Measurements from ENCODE around the gene MED27. TPM values are rescaled to one million over a fixed set of nuclear protein-coding genes. Genes with fewer than 3 reads are reported as not detected.
A peak's percentile ranks its signal among the peaks of the same experiment; 100 is the strongest.

Gene MED27
- total RNA-seq, 1 donor from 2014 or later, result 45.0 TPM

DNA sequence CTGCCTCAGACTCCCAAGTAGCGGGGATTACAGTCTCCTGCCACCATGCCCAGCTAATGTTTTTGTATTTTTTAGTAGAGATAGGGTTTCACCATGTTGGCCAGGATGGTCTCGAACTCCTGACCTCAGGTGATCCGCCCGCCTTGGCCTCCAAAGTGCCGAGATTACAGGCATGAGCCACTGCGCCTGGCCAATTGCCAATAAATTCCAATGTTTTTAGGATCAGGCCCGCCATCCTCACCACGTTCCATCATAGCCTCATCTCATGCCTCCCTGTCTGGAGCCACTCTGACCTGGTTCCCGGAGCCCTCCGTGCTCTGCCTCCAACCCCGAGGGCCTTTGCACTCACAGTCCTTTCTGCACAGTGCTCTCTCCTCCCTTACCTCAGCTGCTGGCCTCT is 268.3 kb downstream of the MED27 start:
- DNase-seq, result no peak
- peaks cover 3% of the 10 kb centered on the region for H3K27me3 Mint-ChIP-seq (ENCODE audit: unreplicated experiment)
- TF ChIP-seq, protein P1, sequence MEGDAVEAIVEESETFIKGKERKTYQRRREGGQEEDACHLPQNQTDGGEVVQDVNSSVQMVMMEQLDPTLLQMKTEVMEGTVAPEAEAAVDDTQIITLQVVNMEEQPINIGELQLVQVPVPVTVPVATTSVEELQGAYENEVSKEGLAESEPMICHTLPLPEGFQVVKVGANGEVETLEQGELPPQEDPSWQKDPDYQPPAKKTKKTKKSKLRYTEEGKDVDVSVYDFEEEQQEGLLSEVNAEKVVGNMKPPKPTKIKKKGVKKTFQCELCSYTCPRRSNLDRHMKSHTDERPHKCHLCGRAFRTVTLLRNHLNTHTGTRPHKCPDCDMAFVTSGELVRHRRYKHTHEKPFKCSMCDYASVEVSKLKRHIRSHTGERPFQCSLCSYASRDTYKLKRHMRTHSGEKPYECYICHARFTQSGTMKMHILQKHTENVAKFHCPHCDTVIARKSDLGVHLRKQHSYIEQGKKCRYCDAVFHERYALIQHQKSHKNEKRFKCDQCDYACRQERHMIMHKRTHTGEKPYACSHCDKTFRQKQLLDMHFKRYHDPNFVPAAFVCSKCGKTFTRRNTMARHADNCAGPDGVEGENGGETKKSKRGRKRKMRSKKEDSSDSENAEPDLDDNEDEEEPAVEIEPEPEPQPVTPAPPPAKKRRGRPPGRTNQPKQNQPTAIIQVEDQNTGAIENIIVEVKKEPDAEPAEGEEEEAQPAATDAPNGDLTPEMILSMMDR (IDR thresholded peaks at IDR 0.05; ENCODE audit: partially characterized antibody, unreplicated experiment), result no peak
- H3K4me1 Mint-ChIP-seq (ENCODE audit: low read depth, unreplicated experiment), result peaks cover 34% of the 10 kb centered on the region
- H3K27ac Mint-ChIP-seq (ENCODE audit: unreplicated experiment), result no peak overlapping the region
- H3K36me3 Mint-ChIP-seq (ENCODE audit: unreplicated experiment), result no peaks in the 10 kb centered on the region
- H3K9me3 Mint-ChIP-seq (ENCODE audit: unreplicated experiment), result peaks cover 4% of the 10 kb centered on the region
- peak overlapping the region; percentile 34 for H3K4me3 Mint-ChIP-seq (ENCODE audit: unreplicated experiment)

DNA sequence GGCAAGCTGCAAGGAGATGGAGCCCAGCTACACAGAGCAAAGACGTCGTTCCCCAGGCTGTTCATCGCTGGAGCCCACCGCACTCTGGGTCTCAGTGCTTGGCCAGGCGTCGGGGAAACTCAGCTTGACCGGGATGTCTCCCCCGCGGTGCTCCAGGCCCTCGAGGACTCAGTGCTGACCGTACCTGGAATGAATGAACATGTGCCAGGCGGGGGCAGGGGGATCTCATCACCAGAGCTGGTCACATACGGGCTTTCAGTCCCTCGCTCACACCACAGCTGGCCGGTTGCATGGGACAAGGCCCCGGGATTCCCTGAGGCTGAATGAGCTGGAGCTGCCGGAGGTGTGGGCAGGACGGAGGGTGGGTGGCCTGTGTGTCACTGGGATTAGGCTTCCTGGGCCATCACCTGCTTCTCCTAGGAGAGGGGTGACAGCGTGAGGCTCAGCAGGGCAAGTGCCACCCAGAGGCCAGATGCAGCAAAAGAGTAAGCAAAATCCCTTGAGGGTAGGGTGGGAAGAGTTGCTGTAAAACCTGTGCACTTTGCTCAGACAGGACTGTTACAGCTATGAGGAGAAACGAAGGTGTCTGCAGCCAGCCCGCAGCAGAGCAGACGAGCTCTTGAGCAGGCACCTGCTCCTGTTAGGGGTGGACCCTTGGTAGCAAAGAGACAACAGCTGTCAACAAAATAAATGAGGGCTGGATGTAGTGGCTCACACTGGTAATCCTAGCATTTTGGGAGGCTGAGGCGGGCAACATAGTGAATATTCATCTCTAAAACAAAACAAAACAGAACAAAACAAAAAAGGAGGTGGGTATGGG is 269.1 kb downstream of the MED27 start:
- Mint-ChIP-seq H3K27ac (ENCODE audit: unreplicated experiment) (no peak overlapping the region), H3K9me3 (ENCODE audit: unreplicated experiment) (peaks cover 4% of the 10 kb centered on the region), H3K4me1 (ENCODE audit: low read depth, unreplicated experiment) (peaks cover 33% of the 10 kb centered on the region), H3K27me3 (ENCODE audit: unreplicated experiment) (no peaks in the 10 kb centered on the region), H3K4me3 (ENCODE audit: unreplicated experiment) (no peak overlapping the region), H3K36me3 (ENCODE audit: unreplicated experiment) (no peaks in the 10 kb centered on the region)
- TF ChIP-seq, protein P1 (IDR thresholded peaks at IDR 0.05; ENCODE audit: partially characterized antibody, unreplicated experiment), result no peak
- DNase-seq, result no peak

Other genes with a start within 250 kb of the MED27 start
- 43.7 TPM for gene NTNG2, start 82.2 kb upstream of the MED27 start, total RNA-seq (ENCODE audit: unreplicated experiment)

All from glutamatergic neuron (in vitro differentiated cells).